Measurements from ENCODE around the gene SYT1. TPM values are rescaled to one million over a fixed set of nuclear protein-coding genes. Genes with fewer than 3 reads are reported as not detected.

The SYT1 gene
- total RNA-seq, 2 experiments from 2014 or later, result not detected

- H3K27me3 ChIP-seq (ENCODE audit: control insufficient read depth in 1 of 2, insufficient read depth in 2 of 2, low read length in 2 of 2), result no peaks in the 10 kb centered on the region
- H3K36me3 ChIP-seq (ENCODE audit: insufficient read depth, low read length), result no peaks in the 10 kb centered on the region
- DNase-seq (no peak), ATAC-seq (ENCODE audit: poor library complexity) (no peak)
- H3K27me3 Mint-ChIP-seq, result no peaks in the 10 kb centered on the region
- H3K27ac ChIP-seq (ENCODE audit: low read depth in 1 of 2, low read length in 2 of 2), result no peak overlapping the region
- no peak for TF ChIP-seq CTCF (IDR thresholded peaks at IDR 0.05)
- H3K4me3 Mint-ChIP-seq, result no peak overlapping the region
- H3K9me3 Mint-ChIP-seq, result no peaks in the 10 kb centered on the region
- no peaks in the 10 kb centered on the region for H3K4me1 ChIP-seq (ENCODE audit: insufficient read depth, low read length)
- CTCF ChIA-PET, result no interaction called here
- no peaks in the 10 kb centered on the region for H3K36me3 Mint-ChIP-seq (ENCODE audit: low read depth)
- H3K27ac Mint-ChIP-seq, result no peak overlapping the region
- no peaks in the 10 kb centered on the region for H3K4me1 Mint-ChIP-seq (ENCODE audit: low read depth)
- no peak overlapping the region for H3K4me3 ChIP-seq (ENCODE audit: low read length)
- intact Hi-C loops (cut with DNase I, micrococcal nuclease), result no loop called here
- POLR2A ChIA-PET, result no interaction called here
- H3K9me3 ChIP-seq (ENCODE audit: control insufficient read depth in 1 of 2, insufficient read depth in 1 of 2, low read length in 2 of 2), result no peaks in the 10 kb centered on the region
These were observed 586.8 kb downstream of the SYT1 start for GRCh38 chr12:79451365-79451764.

GRCh38 chr12:79451978-79452377 lies 587.4 kb downstream of the SYT1 start:
- Mint-ChIP-seq H3K4me1 (ENCODE audit: low read depth) (no peaks in the 10 kb centered on the region), H3K36me3 (ENCODE audit: low read depth) (no peaks in the 10 kb centered on the region), H3K27me3 (no peaks in the 10 kb centered on the region), H3K4me3 (no peak overlapping the region), H3K27ac (no peak overlapping the region), H3K9me3 (no peaks in the 10 kb centered on the region)
- H3K27ac ChIP-seq (ENCODE audit: low read depth in 1 of 2, low read length in 2 of 2), result no peak overlapping the region
- ChIA-PET POLR2A (no interaction called here), CTCF (no interaction called here)
- H3K4me1 ChIP-seq (ENCODE audit: insufficient read depth, low read length), result no peaks in the 10 kb centered on the region
- H3K27me3 ChIP-seq (ENCODE audit: control insufficient read depth in 1 of 2, insufficient read depth in 2 of 2, low read length in 2 of 2), result no peaks in the 10 kb centered on the region
- DNase-seq (no peak), ATAC-seq (ENCODE audit: poor library complexity) (no peak)
- no peaks in the 10 kb centered on the region for H3K9me3 ChIP-seq (ENCODE audit: control insufficient read depth in 1 of 2, insufficient read depth in 1 of 2, low read length in 2 of 2)
- no peaks in the 10 kb centered on the region for H3K36me3 ChIP-seq (ENCODE audit: insufficient read depth, low read length)
- TF ChIP-seq CTCF (IDR thresholded peaks at IDR 0.05), result no peak
- intact Hi-C loops (cut with DNase I, micrococcal nuclease), result no loop called here
- no peak overlapping the region for H3K4me3 ChIP-seq (ENCODE audit: low read length)

- Mint-ChIP-seq H3K27ac (no peak overlapping the region), H3K4me1 (ENCODE audit: low read depth) (no peaks in the 10 kb centered on the region), H3K36me3 (ENCODE audit: low read depth) (no peaks in the 10 kb centered on the region), H3K9me3 (no peaks in the 10 kb centered on the region), H3K27me3 (no peaks in the 10 kb centered on the region), H3K4me3 (no peak overlapping the region)
- no peak for ATAC-seq (ENCODE audit: poor library complexity)
- ChIA-PET POLR2A (no interaction called here), CTCF (no interaction called here)
- H3K27ac ChIP-seq (ENCODE audit: low read depth in 1 of 2, low read length in 2 of 2), result no peak overlapping the region
- H3K27me3 ChIP-seq (ENCODE audit: control insufficient read depth in 1 of 2, insufficient read depth in 2 of 2, low read length in 2 of 2), result no peaks in the 10 kb centered on the region
- H3K4me1 ChIP-seq (ENCODE audit: insufficient read depth, low read length), result no peaks in the 10 kb centered on the region
- TF ChIP-seq CTCF (IDR thresholded peaks at IDR 0.05), result no peak
- DNase-seq, result no peak
- no peak overlapping the region for H3K4me3 ChIP-seq (ENCODE audit: low read length)
- no peaks in the 10 kb centered on the region for H3K36me3 ChIP-seq (ENCODE audit: insufficient read depth, low read length)
- no peaks in the 10 kb centered on the region for H3K9me3 ChIP-seq (ENCODE audit: control insufficient read depth in 1 of 2, insufficient read depth in 1 of 2, low read length in 2 of 2)
- intact Hi-C loops (cut with DNase I, micrococcal nuclease), result no loop called here
These were observed 588.3 kb downstream of the SYT1 start for GRCh38 chr12:79452906-79453305.
